ENCODE results near the gene RFT1.

The RFT1 gene

GRCh38 chr3:53084310-53085001 is 45.8 kb downstream of the RFT1 start:
- DNase-seq: no peak

- peak; percentile 19 for DNase-seq
Observed at GRCh38 chr3:53083949-53084309, 46.3 kb downstream of the RFT1 start.

- no peak for DNase-seq
Observed at GRCh38 chr3:53083521-53083920, 46.7 kb downstream of the RFT1 start.

- DNase-seq: no peak
Observed at GRCh38 chr3:53082736-53083135, 47.5 kb downstream of the RFT1 start.

- DNase-seq: no peak
Observed at GRCh38 chr3:53081318-53081717, 48.9 kb downstream of the RFT1 start.

- DNase-seq: no peak
Observed at GRCh38 chr3:53080612-53081205, 49.5 kb downstream of the RFT1 start.

GRCh38 chr3:53079791-53080555 is 50.3 kb downstream of the RFT1 start:
- no peak for DNase-seq

GRCh38 chr3:53079147-53079546 is 51.1 kb downstream of the RFT1 start:
- DNase-seq: no peak

GRCh38 chr3:53078656-53079055 is 51.6 kb downstream of the RFT1 start:
- DNase-seq: no peak

- DNase-seq: no peak
Observed at GRCh38 chr3:53077476-53078220, 52.6 kb downstream of the RFT1 start.

GRCh38 chr3:53075743-53076140 is 54.5 kb downstream of the RFT1 start:
- DNase-seq: no peak

GRCh38 chr3:53074761-53075742 is 55.2 kb downstream of the RFT1 start:
- DNase-seq: no peak

GRCh38 chr3:53074366-53074696 is 55.9 kb downstream of the RFT1 start:
- DNase-seq: no peak

- DNase-seq: no peak
Observed at GRCh38 chr3:53073553-53074365, 56.5 kb downstream of the RFT1 start.

GRCh38 chr3:53072653-53073552 is 57.3 kb downstream of the RFT1 start:
- DNase-seq: peak; percentile 39

- DNase-seq: no peak
Observed at GRCh38 chr3:53071882-53072431, 58.3 kb downstream of the RFT1 start.

GRCh38 chr3:53069422-53070068 is 60.7 kb downstream of the RFT1 start:
- no peak for DNase-seq

GRCh38 chr3:53068176-53068575 is 62.1 kb downstream of the RFT1 start:
- no peak for DNase-seq

GRCh38 chr3:53067567-53067966 is 62.7 kb downstream of the RFT1 start:
- no peak for DNase-seq
